K562 (cell line): ENCODE data around the gene SLC4A2. TPM values are rescaled to one million over a fixed set of nuclear protein-coding genes. Genes with fewer than 3 reads are reported as not detected.

Source experiments
- ATF7 ChIP-seq: fragments of 450-650 bp; IDR thresholded peaks from 2 replicates; pipeline ENCODE4 v1.7.1; 2014; ENCODE audit warnings: mild to moderate bottlenecking, moderate library complexity
- CHD1 ChIP-seq: fragments of 200-600 bp; sonication (generic); IDR thresholded peaks from one replicate; pipeline ENCODE4 v1.6.1; 2012; ENCODE audit warnings: mild to moderate bottlenecking, moderate library complexity, low read length, inconsistent platforms
- E2F3 ChIP-seq: fragments of 250-450 bp; sonication (Bioruptor Pico); IDR thresholded peaks from 2 replicates; pipeline ENCODE4 v1.4.0; 2020; ENCODE audit warnings: mild to moderate bottlenecking
- GABPB1 ChIP-seq: sonication (generic); formaldehyde crosslinking; IDR thresholded peaks from 2 replicates; pipeline ENCODE4 v1.8.0; 2022; ENCODE audit warnings: mild to moderate bottlenecking, missing genetic modification reagents
- GTF2F1 ChIP-seq: IDR thresholded peaks from 2 replicates; pipeline ENCODE4 v1.6.1; 2011; ENCODE audit warnings: low read depth, low read length, improper control_type of control experiment
- KLF6 ChIP-seq: fragments of 250-450 bp; sonication (Bioruptor Pico); IDR thresholded peaks from 2 replicates; pipeline ENCODE4 v1.4.0; 2020; ENCODE audit warnings: mild to moderate bottlenecking, moderate library complexity, borderline replicate concordance
- LEF1 ChIP-seq: fragments of 450-650 bp; IDR thresholded peaks from 2 replicates; pipeline ENCODE4 v1.6.1; 2016; ENCODE audit warnings: mild to moderate bottlenecking
- NBN ChIP-seq: fragments of 450-650 bp; IDR thresholded peaks from 2 replicates; pipeline ENCODE4 v1.6.1; 2016; ENCODE audit warnings: low read depth, mild to moderate bottlenecking
- NFE2L1 ChIP-seq: fragments of 450-650 bp; IDR thresholded peaks from 2 replicates; pipeline ENCODE4 v1.6.1; 2016; ENCODE audit warnings: missing genetic modification characterization, low read depth, mild to moderate bottlenecking, missing compliant biosample characterization, moderate library complexity, borderline replicate concordance
- SAP30 ChIP-seq: fragments of 200-600 bp; sonication (generic); IDR thresholded peaks from 2 replicates; pipeline ENCODE4 v1.6.1; 2012; ENCODE audit warnings: borderline replicate concordance, low read depth, mild to moderate bottlenecking, moderate library complexity, low read length, control low read depth, inconsistent platforms; ENCODE audit not compliant: insufficient read depth, poor library complexity, severe bottlenecking
- ZBTB7A ChIP-seq: IDR thresholded peaks from 2 replicates; pipeline ENCODE4 v1.6.1; 2011; ENCODE audit warnings: low read depth, mild to moderate bottlenecking, low read length, moderate library complexity, borderline replicate concordance; ENCODE audit not compliant: control insufficient read depth
- polyA plus RNA-seq, 8 experiments: library from polyadenylated mRNA; depleted of rRNA in 4 of 8; stranded (reverse) in 5 of 8; unstranded in 3 of 8; fragments of >200 nt; fragmentation: Nextera tagmentation in 2 of 8; fragmentation: Illumina TruSeq in 1 of 8; extraction: Ambion mirVana in 2 of 8; extraction: Trizol in 1 of 8; gene quantifications; 2 replicates each; pipeline versions ENCODE4 v1.2.1 to v1.2.3, GENCODE V29; 2011 to 2014; ENCODE audit warnings: inconsistent platforms in 1 of 8, missing spikeins in 1 of 8
- total RNA-seq, 7 experiments: library from RNA; depleted of rRNA in 6 of 7; stranded (reverse); fragments of >200 nt in 6 of 7; fragmentation: Illumina TruSeq in 2 of 7; extraction: Trizol in 2 of 7; gene quantifications; 2 replicates each; pipeline versions ENCODE4 v1.2.1 to v1.2.3, GENCODE V29; 2011 to 2021; ENCODE audit warnings: low replicate concordance in 1 of 7
- TF ChIP-seq, protein P1 (sequence below): sonication (generic); formaldehyde crosslinking; IDR thresholded peaks from 2 replicates; pipeline ENCODE4 v1.8.0; 2022; ENCODE audit warnings: mild to moderate bottlenecking, missing genetic modification reagents
- TF ChIP-seq, protein P2 (sequence below), 2 experiments: IDR thresholded peaks; 2 replicates each; pipeline ENCODE4 v1.6.1; 2012; ENCODE audit warnings: improper control_type of control experiment in 2 of 2, low read depth in 2 of 2, low read length in 2 of 2, borderline replicate concordance in 1 of 2
- TF ChIP-seq, protein P3 (sequence below): conservative IDR thresholded peaks from 2 replicates; pipeline ENCODE4 v1.6.1; 2011; ENCODE audit warnings: low read depth, mild to moderate bottlenecking, low read length; ENCODE audit not compliant: control insufficient read depth
- TF ChIP-seq, protein P4 (sequence below): fragments of 150-350 bp; IDR thresholded peaks from 2 replicates; pipeline ENCODE4 v1.6.1; 2014; ENCODE audit warnings: low read depth, mild to moderate bottlenecking, low read length, borderline replicate concordance

SLC4A2 gene
- total and polyA plus RNA-seq, 9 of the 15 experiments (the other 6 are each of a cell fraction or from before 2014, with no cell fraction given), result 11.4 to 375 (median 130) TPM

DNA sequence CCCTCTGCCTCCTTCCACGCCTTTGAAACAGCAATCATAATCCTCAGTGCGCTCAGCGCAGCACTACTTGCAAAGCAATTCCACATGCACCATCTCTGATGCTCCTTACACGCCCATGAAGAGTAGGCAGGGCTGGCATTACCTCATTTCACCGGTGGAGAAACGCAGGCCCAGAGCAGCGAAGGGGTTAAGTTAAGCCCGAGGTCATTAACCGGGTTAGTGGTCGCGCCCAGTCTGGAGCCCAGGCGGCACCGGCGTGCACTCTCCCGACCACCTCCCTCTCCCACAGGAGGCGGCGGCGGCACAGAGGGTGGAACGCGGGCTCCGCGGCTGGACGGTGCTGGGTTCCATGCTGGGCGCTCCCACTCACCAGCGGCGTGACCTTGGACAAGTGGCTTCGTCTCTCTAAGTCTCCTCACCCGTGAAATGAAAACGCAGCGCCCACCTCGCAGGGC is 20.7 kb downstream of the SLC4A2 start (continued):
- TF ChIP-seq, protein P1, sequence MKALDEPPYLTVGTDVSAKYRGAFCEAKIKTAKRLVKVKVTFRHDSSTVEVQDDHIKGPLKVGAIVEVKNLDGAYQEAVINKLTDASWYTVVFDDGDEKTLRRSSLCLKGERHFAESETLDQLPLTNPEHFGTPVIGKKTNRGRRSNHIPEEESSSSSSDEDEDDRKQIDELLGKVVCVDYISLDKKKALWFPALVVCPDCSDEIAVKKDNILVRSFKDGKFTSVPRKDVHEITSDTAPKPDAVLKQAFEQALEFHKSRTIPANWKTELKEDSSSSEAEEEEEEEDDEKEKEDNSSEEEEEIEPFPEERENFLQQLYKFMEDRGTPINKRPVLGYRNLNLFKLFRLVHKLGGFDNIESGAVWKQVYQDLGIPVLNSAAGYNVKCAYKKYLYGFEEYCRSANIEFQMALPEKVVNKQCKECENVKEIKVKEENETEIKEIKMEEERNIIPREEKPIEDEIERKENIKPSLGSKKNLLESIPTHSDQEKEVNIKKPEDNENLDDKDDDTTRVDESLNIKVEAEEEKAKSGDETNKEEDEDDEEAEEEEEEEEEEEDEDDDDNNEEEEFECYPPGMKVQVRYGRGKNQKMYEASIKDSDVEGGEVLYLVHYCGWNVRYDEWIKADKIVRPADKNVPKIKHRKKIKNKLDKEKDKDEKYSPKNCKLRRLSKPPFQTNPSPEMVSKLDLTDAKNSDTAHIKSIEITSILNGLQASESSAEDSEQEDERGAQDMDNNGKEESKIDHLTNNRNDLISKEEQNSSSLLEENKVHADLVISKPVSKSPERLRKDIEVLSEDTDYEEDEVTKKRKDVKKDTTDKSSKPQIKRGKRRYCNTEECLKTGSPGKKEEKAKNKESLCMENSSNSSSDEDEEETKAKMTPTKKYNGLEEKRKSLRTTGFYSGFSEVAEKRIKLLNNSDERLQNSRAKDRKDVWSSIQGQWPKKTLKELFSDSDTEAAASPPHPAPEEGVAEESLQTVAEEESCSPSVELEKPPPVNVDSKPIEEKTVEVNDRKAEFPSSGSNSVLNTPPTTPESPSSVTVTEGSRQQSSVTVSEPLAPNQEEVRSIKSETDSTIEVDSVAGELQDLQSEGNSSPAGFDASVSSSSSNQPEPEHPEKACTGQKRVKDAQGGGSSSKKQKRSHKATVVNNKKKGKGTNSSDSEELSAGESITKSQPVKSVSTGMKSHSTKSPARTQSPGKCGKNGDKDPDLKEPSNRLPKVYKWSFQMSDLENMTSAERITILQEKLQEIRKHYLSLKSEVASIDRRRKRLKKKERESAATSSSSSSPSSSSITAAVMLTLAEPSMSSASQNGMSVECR (CRISPR knock-in tag), result peak; percentile 78; the same call in 1 of the 2 replicates
- TF ChIP-seq ZBTB7A (0 out of 2 replicates have a peak, but pooled peaks have one; percentile 6), GABPB1 (CRISPR knock-in tag) (no peak), CHD1 (peak; percentile 95), LEF1 (0 out of 2 replicates have a peak, but pooled peaks have one; percentile 27), ATF7 (peak; percentile 8; the same call in 1 of the 2 replicates), KLF6 (no peak), SAP30 (peak; percentile 53), E2F3 (CRISPR knock-in tag) (peak; percentile 44; the same call in 1 of the 2 replicates), NFE2L1 (tag) (no peak), NBN (0 out of 2 replicates have a peak, but pooled peaks have one; percentile 28), GTF2F1 (peak; percentile 35; the same call in 1 of the 2 replicates)
- TF ChIP-seq, protein P2, sequence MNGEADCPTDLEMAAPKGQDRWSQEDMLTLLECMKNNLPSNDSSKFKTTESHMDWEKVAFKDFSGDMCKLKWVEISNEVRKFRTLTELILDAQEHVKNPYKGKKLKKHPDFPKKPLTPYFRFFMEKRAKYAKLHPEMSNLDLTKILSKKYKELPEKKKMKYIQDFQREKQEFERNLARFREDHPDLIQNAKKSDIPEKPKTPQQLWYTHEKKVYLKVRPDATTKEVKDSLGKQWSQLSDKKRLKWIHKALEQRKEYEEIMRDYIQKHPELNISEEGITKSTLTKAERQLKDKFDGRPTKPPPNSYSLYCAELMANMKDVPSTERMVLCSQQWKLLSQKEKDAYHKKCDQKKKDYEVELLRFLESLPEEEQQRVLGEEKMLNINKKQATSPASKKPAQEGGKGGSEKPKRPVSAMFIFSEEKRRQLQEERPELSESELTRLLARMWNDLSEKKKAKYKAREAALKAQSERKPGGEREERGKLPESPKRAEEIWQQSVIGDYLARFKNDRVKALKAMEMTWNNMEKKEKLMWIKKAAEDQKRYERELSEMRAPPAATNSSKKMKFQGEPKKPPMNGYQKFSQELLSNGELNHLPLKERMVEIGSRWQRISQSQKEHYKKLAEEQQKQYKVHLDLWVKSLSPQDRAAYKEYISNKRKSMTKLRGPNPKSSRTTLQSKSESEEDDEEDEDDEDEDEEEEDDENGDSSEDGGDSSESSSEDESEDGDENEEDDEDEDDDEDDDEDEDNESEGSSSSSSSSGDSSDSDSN (IDR thresholded peaks at IDR 0.05; ENCODE audit: borderline replicate concordance in 1 of 2, low read depth in 2 of 2, low read length in 2 of 2), result peak; percentile 35 to 70; a peak in 2 of 4 replicates
- TF ChIP-seq, protein P3, sequence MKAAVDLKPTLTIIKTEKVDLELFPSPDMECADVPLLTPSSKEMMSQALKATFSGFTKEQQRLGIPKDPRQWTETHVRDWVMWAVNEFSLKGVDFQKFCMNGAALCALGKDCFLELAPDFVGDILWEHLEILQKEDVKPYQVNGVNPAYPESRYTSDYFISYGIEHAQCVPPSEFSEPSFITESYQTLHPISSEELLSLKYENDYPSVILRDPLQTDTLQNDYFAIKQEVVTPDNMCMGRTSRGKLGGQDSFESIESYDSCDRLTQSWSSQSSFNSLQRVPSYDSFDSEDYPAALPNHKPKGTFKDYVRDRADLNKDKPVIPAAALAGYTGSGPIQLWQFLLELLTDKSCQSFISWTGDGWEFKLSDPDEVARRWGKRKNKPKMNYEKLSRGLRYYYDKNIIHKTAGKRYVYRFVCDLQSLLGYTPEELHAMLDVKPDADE, result 0 out of 2 replicates have a peak, but pooled peaks have one; percentile 23
- TF ChIP-seq, protein P4, sequence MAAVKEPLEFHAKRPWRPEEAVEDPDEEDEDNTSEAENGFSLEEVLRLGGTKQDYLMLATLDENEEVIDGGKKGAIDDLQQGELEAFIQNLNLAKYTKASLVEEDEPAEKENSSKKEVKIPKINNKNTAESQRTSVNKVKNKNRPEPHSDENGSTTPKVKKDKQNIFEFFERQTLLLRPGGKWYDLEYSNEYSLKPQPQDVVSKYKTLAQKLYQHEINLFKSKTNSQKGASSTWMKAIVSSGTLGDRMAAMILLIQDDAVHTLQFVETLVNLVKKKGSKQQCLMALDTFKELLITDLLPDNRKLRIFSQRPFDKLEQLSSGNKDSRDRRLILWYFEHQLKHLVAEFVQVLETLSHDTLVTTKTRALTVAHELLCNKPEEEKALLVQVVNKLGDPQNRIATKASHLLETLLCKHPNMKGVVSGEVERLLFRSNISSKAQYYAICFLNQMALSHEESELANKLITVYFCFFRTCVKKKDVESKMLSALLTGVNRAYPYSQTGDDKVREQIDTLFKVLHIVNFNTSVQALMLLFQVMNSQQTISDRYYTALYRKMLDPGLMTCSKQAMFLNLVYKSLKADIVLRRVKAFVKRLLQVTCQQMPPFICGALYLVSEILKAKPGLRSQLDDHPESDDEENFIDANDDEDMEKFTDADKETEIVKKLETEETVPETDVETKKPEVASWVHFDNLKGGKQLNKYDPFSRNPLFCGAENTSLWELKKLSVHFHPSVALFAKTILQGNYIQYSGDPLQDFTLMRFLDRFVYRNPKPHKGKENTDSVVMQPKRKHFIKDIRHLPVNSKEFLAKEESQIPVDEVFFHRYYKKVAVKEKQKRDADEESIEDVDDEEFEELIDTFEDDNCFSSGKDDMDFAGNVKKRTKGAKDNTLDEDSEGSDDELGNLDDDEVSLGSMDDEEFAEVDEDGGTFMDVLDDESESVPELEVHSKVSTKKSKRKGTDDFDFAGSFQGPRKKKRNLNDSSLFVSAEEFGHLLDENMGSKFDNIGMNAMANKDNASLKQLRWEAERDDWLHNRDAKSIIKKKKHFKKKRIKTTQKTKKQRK, result no peak
